ENCODE measurements around the gene NR1I3. TPM values are rescaled to one million over a fixed set of nuclear protein-coding genes. Genes with fewer than 3 reads are reported as not detected.
"Not testable (repeated sequence)": the region's sequence is repeated elsewhere in the genome, so short reads cannot be mapped to it uniquely, and the experiment has no call there.

Gene NR1I3
- total RNA-seq, 1 donor from 2014 or later = not detected

- DNase-seq (ENCODE audit: extremely low read depth, low read depth, low spot score) = no peak
These were observed 12.8 kb upstream of the NR1I3 start for GRCh38 chr1:161250829-161251228.

- not testable (repeated sequence) for DNase-seq (ENCODE audit: extremely low read depth, low read depth, low spot score)
These were observed 12.1 kb upstream of the NR1I3 start for GRCh38 chr1:161250100-161250499.

- DNase-seq (ENCODE audit: extremely low read depth, low read depth, low spot score) = no peak
These were observed 6.9 kb upstream of the NR1I3 start for GRCh38 chr1:161244888-161245287.

GRCh38 chr1:161242313-161242712 is 4.3 kb upstream of the NR1I3 start:
- DNase-seq (ENCODE audit: extremely low read depth, low read depth, low spot score) = no peak

- DNase-seq (ENCODE audit: extremely low read depth, low read depth, low spot score) = no peak
These were observed 3.7 kb upstream of the NR1I3 start for GRCh38 chr1:161241682-161242081.

GRCh38 chr1:161235957-161236775 is 1.8 kb downstream of the NR1I3 start:
- no peak for DNase-seq (ENCODE audit: extremely low read depth, low read depth, low spot score)

GRCh38 chr1:161233102-161233501 is 4.9 kb downstream of the NR1I3 start:
- DNase-seq (ENCODE audit: extremely low read depth, low read depth, low spot score) = no peak

- no peak for DNase-seq (ENCODE audit: extremely low read depth, low read depth, low spot score)
These were observed 7.2 kb downstream of the NR1I3 start for GRCh38 chr1:161230762-161231161.

GRCh38 chr1:161229896-161230295 is 8.1 kb downstream of the NR1I3 start:
- DNase-seq (ENCODE audit: extremely low read depth, low read depth, low spot score) = no peak

- no peak for DNase-seq (ENCODE audit: extremely low read depth, low read depth, low spot score)
These were observed 10.0 kb downstream of the NR1I3 start for GRCh38 chr1:161228032-161228431.

- peak; percentile 41 for DNase-seq (ENCODE audit: extremely low read depth, low read depth, low spot score)
These were observed 10.7 kb downstream of the NR1I3 start for GRCh38 chr1:161227196-161227871.

GRCh38 chr1:161226759-161227158 is 11.2 kb downstream of the NR1I3 start:
- DNase-seq (ENCODE audit: extremely low read depth, low read depth, low spot score) = no peak

- no peak for DNase-seq (ENCODE audit: extremely low read depth, low read depth, low spot score)
These were observed 11.7 kb downstream of the NR1I3 start for GRCh38 chr1:161226320-161226711.

- peak; percentile 97 for DNase-seq (ENCODE audit: extremely low read depth, low read depth, low spot score)
These were observed 12.3 kb downstream of the NR1I3 start, which contains the start of gene TOMM40L for GRCh38 chr1:161225534-161226319. TOMM40L (plus strand) TSS chr1:161226060; CDS start chr1:161226490, 430 bp downstream.

- no peak for DNase-seq (ENCODE audit: extremely low read depth, low read depth, low spot score)
These were observed 12.8 kb downstream of the NR1I3 start for GRCh38 chr1:161225178-161225533.

GRCh38 chr1:161224695-161225087 is 13.3 kb downstream of the NR1I3 start:
- DNase-seq (ENCODE audit: extremely low read depth, low read depth, low spot score) = not testable (repeated sequence)

GRCh38 chr1:161223805-161224694 is 14.0 kb downstream of the NR1I3 start:
- no peak for DNase-seq (ENCODE audit: extremely low read depth, low read depth, low spot score)

- no peak for DNase-seq (ENCODE audit: extremely low read depth, low read depth, low spot score)
These were observed 15.6 kb downstream of the NR1I3 start for GRCh38 chr1:161222175-161223019.

GRCh38 chr1:161220002-161220401 is 18.0 kb downstream of the NR1I3 start:
- no peak for DNase-seq (ENCODE audit: extremely low read depth, low read depth, low spot score)

All from glomerular endothelial cell (primary cell).